Liver (tissue), 9 donors: ENCODE measurements around the gene PCNX3. TPM values are rescaled to one million over a fixed set of nuclear protein-coding genes. Genes with fewer than 3 reads are reported as not detected.
A peak's percentile ranks its signal among the peaks of the same experiment; 100 is the strongest.

ENCODE experiments used
- DNase-seq: peaks from one replicate; pipeline ENCODE4 v3.0.0-alpha.2; 2017; ENCODE audit warnings: low spot score
- H3K27ac ChIP-seq, 2 donors: one replicate each; pipeline ENCODE4 v1.7.0; 2013; ENCODE audit warnings: inconsistent platforms in 2 of 2, low read length in 2 of 2, control low read depth in 1 of 2, low read depth in 1 of 2, mild to moderate bottlenecking in 1 of 2
- H3K27me3 ChIP-seq, 4 donors: one replicate each; pipeline versions ENCODE4 v1.6.1 to v1.7.0; 2013; ENCODE audit warnings: low read length in 3 of 4, inconsistent platforms in 1 of 4, mild to moderate bottlenecking in 1 of 4, moderate library complexity in 1 of 4; ENCODE audit not compliant: control insufficient read depth in 4 of 4, insufficient read depth in 4 of 4
- H3K36me3 ChIP-seq, 4 donors: one replicate each; pipeline versions ENCODE4 v1.6.1 to v1.7.0; 2013; ENCODE audit warnings: low read length in 3 of 4, mild to moderate bottlenecking in 3 of 4, low read depth in 1 of 4, moderate library complexity in 1 of 4; ENCODE audit not compliant: control insufficient read depth in 4 of 4, insufficient read depth in 3 of 4
- H3K4me1 ChIP-seq, 4 donors: one replicate each; pipeline versions ENCODE4 v1.6.1 to v1.7.0; 2013; ENCODE audit warnings: low read length in 3 of 4, mild to moderate bottlenecking in 3 of 4, moderate library complexity in 1 of 4; ENCODE audit not compliant: control insufficient read depth in 4 of 4, insufficient read depth in 4 of 4
- H3K4me3 ChIP-seq, 3 donors: one replicate each; pipeline versions ENCODE4 v1.6.1 to v1.7.0; 2013; ENCODE audit warnings: low read length in 3 of 3, control low read depth in 1 of 3, low read depth in 1 of 3, mild to moderate bottlenecking in 1 of 3
- H3K9ac ChIP-seq, 2 donors: one replicate each; pipeline ENCODE4 v1.7.0; 2013; ENCODE audit warnings: low read length in 2 of 2, mild to moderate bottlenecking in 2 of 2, moderate library complexity in 2 of 2, control low read depth in 1 of 2, low read depth in 1 of 2
- H3K9me3 ChIP-seq, 4 donors: one replicate each; pipeline versions ENCODE4 v1.6.1 to v1.7.0; 2013; ENCODE audit warnings: low read length in 3 of 4; ENCODE audit not compliant: control insufficient read depth in 4 of 4
- EGR1 ChIP-seq, 2 donors: IDR thresholded peaks; 2 replicates each; pipeline ENCODE4 v1.6.1; 2016 to 2018; ENCODE audit warnings: antibody characterized with exemption in 2 of 2, low read depth in 2 of 2
- FOXA1 ChIP-seq: IDR thresholded peaks from 2 replicates; pipeline ENCODE4 v1.6.1; 2016; ENCODE audit warnings: antibody characterized with exemption
- FOXA2 ChIP-seq: IDR thresholded peaks from 2 replicates; pipeline ENCODE4 v1.6.1; 2016; ENCODE audit warnings: antibody characterized with exemption
- GABPA ChIP-seq, 2 donors: IDR thresholded peaks in 1 of 2; conservative IDR thresholded peaks in 1 of 2; 2 replicates each; pipeline ENCODE4 v1.6.1; 2016; ENCODE audit warnings: antibody characterized with exemption in 2 of 2, mild to moderate bottlenecking in 1 of 2, moderate library complexity in 1 of 2
- JUND ChIP-seq, 2 donors: IDR thresholded peaks; 2 replicates each; pipeline ENCODE4 v1.6.1; 2016; ENCODE audit warnings: antibody characterized with exemption in 2 of 2
- NR2F2 ChIP-seq: IDR thresholded peaks from 2 replicates; pipeline ENCODE4 v1.6.1; 2016; ENCODE audit warnings: antibody characterized with exemption
- RAD21 ChIP-seq, 2 donors: IDR thresholded peaks; 2 replicates each; pipeline ENCODE4 v1.6.1; 2016; ENCODE audit warnings: antibody characterized with exemption in 2 of 2, mild to moderate bottlenecking in 2 of 2
- RXRA ChIP-seq, 2 donors: IDR thresholded peaks; 2 replicates each; pipeline ENCODE4 v1.6.1; 2017 to 2018; ENCODE audit warnings: antibody characterized with exemption in 2 of 2, mild to moderate bottlenecking in 1 of 2
- SP1 ChIP-seq: IDR thresholded peaks from 2 replicates; pipeline ENCODE4 v1.6.1; 2018; ENCODE audit warnings: antibody characterized with exemption, mild to moderate bottlenecking
- TAF1 ChIP-seq: conservative IDR thresholded peaks from 2 replicates; pipeline ENCODE4 v1.6.1; 2016; ENCODE audit warnings: antibody characterized with exemption, mild to moderate bottlenecking
- YY1 ChIP-seq: IDR thresholded peaks from 2 replicates; pipeline ENCODE4 v1.6.1; 2016; ENCODE audit warnings: antibody characterized with exemption, mild to moderate bottlenecking
- WGBS: extraction: QIAGEN DNeasy Blood & Tissue Kit; methylation state at CpG from one replicate; pipeline ENCODE4 v1.1.7; 2013; 5-methylcytosine and 5-hydroxymethylcytosine counted together
- polyA plus RNA-seq, 2 donors: library from polyadenylated mRNA; stranded (reverse) in 1 of 2; unstranded in 1 of 2; fragments of 200-250 nt in 1 of 2; fragments of >200 nt in 1 of 2; fragmentation: Nextera tagmentation in 1 of 2; extraction: Ambion mirVana in 1 of 2; gene quantifications; one replicate each; pipeline versions ENCODE4 v1.2.1 to v1.2.3, GENCODE V29; 2013 to 2015
- total RNA-seq, 2 donors: library from RNA; depleted of rRNA; stranded (reverse); fragments of >200 nt; gene quantifications; one replicate each; pipeline ENCODE4 v1.2.3, GENCODE V29; 2014
- TF ChIP-seq, protein P1 (sequence below): IDR thresholded peaks from 2 replicates; pipeline ENCODE4 v1.6.1; 2016; ENCODE audit warnings: antibody characterized with exemption, mild to moderate bottlenecking
- TF ChIP-seq, protein P2 (sequence below): fragments of 150-350 bp; IDR thresholded peaks from 2 replicates; pipeline ENCODE4 v1.5.1; 2017; ENCODE audit warnings: improper control_type of control experiment, low read depth, low read length; ENCODE audit not compliant: missing input control
- TF ChIP-seq, protein P3 (sequence below): IDR thresholded peaks from 2 replicates; pipeline ENCODE4 v1.6.1; 2016; ENCODE audit warnings: antibody characterized with exemption
- TF ChIP-seq, protein P4 (sequence below): IDR thresholded peaks from 2 replicates; pipeline ENCODE4 v1.6.1; 2016; ENCODE audit warnings: antibody characterized with exemption
- TF ChIP-seq, protein P5 (sequence below): IDR thresholded peaks from 2 replicates; pipeline ENCODE4 v1.6.1; 2016; ENCODE audit warnings: antibody characterized with exemption
- donor health status: healthy.
- donor health status: healthy.
- donor health status: healthy.
- donor health status: healthy.
- donor health status: healthy.

The PCNX3 gene
- total and polyA plus RNA-seq, 4 donors: 4.7 to 13.4 (median 12.1) TPM

DNA sequence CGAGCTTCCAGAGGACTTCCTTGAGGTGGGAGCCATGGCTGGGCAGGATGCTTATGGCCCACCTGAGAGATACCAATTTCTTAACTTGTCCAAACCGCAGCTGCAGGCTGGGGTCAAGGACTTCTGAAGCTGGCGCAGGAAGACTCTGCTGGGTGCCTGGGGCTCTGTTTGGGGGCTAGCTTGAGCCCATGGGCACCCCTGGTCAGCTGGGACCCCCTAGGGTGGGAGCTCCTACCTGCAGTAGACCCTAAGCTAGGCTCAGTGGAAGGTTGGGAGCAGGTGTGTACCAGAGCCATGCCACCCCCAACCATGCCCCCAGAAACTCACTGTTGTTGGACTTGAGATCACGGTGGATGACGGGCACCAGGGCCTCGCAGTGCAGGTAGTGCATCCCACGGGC is 2.9 kb upstream of the PCNX3 start:
- Histone ChIP-seq H3K27me3 (no peaks in the 10 kb centered on the region), H3K9me3 (no peaks in the 10 kb centered on the region), H3K4me1 (peaks cover 15 to 62% (median 47%) of the 10 kb centered on the region in 4 donors), H3K27ac (peak overlapping the region; percentile 60 to 96), H3K9ac (peak overlapping the region in 1 of 2 donors; percentile 69), H3K4me3 (peak overlapping the region; percentile 80 to 90 (median 83)), H3K36me3 (peaks cover 0 to 16% (median 2%) of the 10 kb centered on the region in 4 donors)
- WGBS: 50% methylated on average over 7 of the region's 7 CpGs
- TF ChIP-seq RXRA (IDR thresholded peaks at IDR 0.05) (no peak), GABPA (IDR thresholded peaks at IDR 0.05 in 1 of 2, conservative IDR thresholded peaks at IDR 0.05 in 1 of 2) (no peak), EGR1 (IDR thresholded peaks at IDR 0.05; ENCODE audit: low read depth in 2 of 2) (no peak), RAD21 (IDR thresholded peaks at IDR 0.05) (no peak)
- TF ChIP-seq, protein P1, sequence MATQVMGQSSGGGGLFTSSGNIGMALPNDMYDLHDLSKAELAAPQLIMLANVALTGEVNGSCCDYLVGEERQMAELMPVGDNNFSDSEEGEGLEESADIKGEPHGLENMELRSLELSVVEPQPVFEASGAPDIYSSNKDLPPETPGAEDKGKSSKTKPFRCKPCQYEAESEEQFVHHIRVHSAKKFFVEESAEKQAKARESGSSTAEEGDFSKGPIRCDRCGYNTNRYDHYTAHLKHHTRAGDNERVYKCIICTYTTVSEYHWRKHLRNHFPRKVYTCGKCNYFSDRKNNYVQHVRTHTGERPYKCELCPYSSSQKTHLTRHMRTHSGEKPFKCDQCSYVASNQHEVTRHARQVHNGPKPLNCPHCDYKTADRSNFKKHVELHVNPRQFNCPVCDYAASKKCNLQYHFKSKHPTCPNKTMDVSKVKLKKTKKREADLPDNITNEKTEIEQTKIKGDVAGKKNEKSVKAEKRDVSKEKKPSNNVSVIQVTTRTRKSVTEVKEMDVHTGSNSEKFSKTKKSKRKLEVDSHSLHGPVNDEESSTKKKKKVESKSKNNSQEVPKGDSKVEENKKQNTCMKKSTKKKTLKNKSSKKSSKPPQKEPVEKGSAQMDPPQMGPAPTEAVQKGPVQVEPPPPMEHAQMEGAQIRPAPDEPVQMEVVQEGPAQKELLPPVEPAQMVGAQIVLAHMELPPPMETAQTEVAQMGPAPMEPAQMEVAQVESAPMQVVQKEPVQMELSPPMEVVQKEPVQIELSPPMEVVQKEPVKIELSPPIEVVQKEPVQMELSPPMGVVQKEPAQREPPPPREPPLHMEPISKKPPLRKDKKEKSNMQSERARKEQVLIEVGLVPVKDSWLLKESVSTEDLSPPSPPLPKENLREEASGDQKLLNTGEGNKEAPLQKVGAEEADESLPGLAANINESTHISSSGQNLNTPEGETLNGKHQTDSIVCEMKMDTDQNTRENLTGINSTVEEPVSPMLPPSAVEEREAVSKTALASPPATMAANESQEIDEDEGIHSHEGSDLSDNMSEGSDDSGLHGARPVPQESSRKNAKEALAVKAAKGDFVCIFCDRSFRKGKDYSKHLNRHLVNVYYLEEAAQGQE: no peak
- DNase-seq: no peak

DNA sequence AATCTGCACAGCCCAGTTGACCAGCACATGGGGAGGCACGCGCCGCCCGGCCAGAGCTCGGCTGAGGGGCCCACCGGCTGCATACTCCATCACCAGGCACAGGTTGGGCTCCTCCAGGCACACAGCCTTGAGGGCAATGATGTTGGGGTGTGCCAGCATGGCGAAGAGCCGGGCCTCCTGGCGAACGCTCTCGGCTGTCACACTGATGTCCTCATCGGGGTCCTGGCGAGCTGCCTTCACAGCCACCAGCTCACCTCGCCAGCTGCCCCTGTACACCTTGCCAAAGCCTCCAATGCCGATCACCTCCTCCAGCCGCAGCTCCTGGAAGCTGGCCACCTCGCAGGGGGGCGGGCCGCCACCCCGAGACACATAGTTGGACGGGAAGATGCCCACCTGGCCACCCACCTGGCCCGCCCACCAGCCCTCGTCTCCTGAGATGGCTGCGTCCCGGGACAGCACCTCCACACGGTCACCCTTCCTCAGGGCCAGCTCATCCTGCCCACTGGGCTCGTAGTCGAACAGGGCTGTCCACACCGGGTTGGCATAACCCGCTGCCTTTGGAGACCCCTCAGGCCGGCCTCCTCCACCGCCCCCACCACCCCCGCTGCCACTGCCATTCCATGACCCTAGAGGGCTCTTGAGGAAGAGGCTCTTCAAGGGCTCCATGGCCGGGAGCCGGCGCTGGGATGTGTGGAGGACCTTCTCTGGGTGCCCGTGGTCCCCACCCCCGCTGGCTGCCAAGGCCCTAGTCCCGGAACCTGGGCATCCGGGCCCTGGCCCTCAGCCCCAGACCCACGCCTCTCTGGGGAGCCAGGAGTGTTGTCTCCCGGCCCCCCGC is 2.3 kb upstream of the PCNX3 start:
- peak overlapping the region; percentile 80 to 90 (median 83) for H3K4me3 ChIP-seq
- WGBS: 13% methylated on average over 43 of the region's 43 CpGs
- DNase-seq: no peak
- peak overlapping the region; percentile 64 to 76 for H3K9ac ChIP-seq
- H3K9me3 ChIP-seq: no peaks in the 10 kb centered on the region
- H3K4me1 ChIP-seq: peaks cover 15 to 60% (median 47%) of the 10 kb centered on the region in 4 donors
- H3K27me3 ChIP-seq: no peaks in the 10 kb centered on the region
- peaks cover 3 to 13% (median 6%) of the 10 kb centered on the region in 4 donors for H3K36me3 ChIP-seq
- no peak for TF ChIP-seq NR2F2
- H3K27ac ChIP-seq: peak overlapping the region; percentile 60 to 96

DNA sequence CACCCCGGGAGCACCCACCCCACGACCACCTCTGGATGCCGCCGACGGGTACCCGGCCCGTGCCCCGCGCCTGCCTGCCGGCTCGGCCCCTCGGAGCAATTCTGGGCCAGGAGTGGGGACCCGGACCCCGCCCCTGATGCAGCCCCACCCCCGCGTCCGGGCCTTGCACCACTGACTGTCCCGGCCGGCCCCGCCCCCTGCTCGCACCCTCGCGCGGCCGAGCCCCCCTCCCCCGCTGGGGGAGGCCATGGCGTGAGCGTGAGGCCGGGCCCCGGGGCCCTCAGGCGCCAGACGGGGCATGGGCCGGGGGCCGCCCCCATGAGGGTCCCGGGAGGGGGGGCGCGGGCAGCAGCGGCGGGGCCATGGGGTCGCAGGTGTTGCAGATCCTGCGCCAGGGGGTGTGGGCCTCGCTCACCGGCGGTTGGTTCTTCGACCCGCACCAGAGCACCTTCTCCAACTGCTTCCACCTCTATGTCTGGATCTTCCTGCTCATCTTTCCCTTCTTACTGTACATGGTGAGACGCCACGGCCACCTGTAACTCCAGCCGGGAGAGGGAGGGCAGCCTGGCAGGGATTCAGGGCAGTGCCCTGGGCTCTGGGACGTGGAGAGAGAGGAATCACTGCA is 486 bp downstream of the PCNX3 start:
- H3K36me3 ChIP-seq: peaks cover 8 to 26% (median 15%) of the 10 kb centered on the region in 4 donors
- no peaks in the 10 kb centered on the region for H3K9me3 ChIP-seq
- peaks cover 15 to 43% (median 34%) of the 10 kb centered on the region in 4 donors for H3K4me1 ChIP-seq
- DNase-seq: no peak
- H3K27ac ChIP-seq: peak overlapping the region; percentile 33 to 83
- WGBS: 1% methylated on average over 50 of the region's 50 CpGs
- H3K27me3 ChIP-seq: no peaks in the 10 kb centered on the region
- peak overlapping the region; percentile 59 to 92 (median 85) for H3K4me3 ChIP-seq
- H3K9ac ChIP-seq: peak overlapping the region; percentile 35 to 56
- TF ChIP-seq GABPA (IDR thresholded peaks at IDR 0.05 in 1 of 2, conservative IDR thresholded peaks at IDR 0.05 in 1 of 2) (no peak), EGR1 (IDR thresholded peaks at IDR 0.05; ENCODE audit: low read depth in 2 of 2) (no peak), FOXA1 (no peak), TAF1 (no peak), NR2F2 (no peak), RXRA (IDR thresholded peaks at IDR 0.05) (no peak), SP1 (no peak), FOXA2 (no peak), YY1 (no peak), JUND (IDR thresholded peaks at IDR 0.05) (no peak)
- TF ChIP-seq, protein P2, sequence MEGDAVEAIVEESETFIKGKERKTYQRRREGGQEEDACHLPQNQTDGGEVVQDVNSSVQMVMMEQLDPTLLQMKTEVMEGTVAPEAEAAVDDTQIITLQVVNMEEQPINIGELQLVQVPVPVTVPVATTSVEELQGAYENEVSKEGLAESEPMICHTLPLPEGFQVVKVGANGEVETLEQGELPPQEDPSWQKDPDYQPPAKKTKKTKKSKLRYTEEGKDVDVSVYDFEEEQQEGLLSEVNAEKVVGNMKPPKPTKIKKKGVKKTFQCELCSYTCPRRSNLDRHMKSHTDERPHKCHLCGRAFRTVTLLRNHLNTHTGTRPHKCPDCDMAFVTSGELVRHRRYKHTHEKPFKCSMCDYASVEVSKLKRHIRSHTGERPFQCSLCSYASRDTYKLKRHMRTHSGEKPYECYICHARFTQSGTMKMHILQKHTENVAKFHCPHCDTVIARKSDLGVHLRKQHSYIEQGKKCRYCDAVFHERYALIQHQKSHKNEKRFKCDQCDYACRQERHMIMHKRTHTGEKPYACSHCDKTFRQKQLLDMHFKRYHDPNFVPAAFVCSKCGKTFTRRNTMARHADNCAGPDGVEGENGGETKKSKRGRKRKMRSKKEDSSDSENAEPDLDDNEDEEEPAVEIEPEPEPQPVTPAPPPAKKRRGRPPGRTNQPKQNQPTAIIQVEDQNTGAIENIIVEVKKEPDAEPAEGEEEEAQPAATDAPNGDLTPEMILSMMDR: no peak
- TF ChIP-seq, protein P3, sequence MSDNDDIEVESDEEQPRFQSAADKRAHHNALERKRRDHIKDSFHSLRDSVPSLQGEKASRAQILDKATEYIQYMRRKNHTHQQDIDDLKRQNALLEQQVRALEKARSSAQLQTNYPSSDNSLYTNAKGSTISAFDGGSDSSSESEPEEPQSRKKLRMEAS: no peak
- TF ChIP-seq, protein P4, sequence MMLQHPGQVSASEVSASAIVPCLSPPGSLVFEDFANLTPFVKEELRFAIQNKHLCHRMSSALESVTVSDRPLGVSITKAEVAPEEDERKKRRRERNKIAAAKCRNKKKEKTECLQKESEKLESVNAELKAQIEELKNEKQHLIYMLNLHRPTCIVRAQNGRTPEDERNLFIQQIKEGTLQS: no peak
- TF ChIP-seq, protein P5, sequence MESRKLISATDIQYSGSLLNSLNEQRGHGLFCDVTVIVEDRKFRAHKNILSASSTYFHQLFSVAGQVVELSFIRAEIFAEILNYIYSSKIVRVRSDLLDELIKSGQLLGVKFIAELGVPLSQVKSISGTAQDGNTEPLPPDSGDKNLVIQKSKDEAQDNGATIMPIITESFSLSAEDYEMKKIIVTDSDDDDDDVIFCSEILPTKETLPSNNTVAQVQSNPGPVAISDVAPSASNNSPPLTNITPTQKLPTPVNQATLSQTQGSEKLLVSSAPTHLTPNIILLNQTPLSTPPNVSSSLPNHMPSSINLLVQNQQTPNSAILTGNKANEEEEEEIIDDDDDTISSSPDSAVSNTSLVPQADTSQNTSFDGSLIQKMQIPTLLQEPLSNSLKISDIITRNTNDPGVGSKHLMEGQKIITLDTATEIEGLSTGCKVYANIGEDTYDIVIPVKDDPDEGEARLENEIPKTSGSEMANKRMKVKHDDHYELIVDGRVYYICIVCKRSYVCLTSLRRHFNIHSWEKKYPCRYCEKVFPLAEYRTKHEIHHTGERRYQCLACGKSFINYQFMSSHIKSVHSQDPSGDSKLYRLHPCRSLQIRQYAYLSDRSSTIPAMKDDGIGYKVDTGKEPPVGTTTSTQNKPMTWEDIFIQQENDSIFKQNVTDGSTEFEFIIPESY: no peak
